Caco-2 (cell line): ENCODE data around the gene MDP1. TPM values are rescaled to one million over a fixed set of nuclear protein-coding genes. Genes with fewer than 3 reads are reported as not detected.
"Not testable (repeated sequence)": the region's sequence is repeated elsewhere in the genome, so short reads cannot be mapped to it uniquely, and the experiment has no call there.

Experiments used
- BruUV-seq: library from RNA; stranded (reverse); fragments of 400-500 nt; replicated peaks from 2 replicates; lab custom pipeline; 2021; lab: Mats Ljungman, UMichigan
- CTCF ChIA-PET: fragments of 300-600 bp; sonication (Branson Sonifier 250); formaldehyde crosslinking; loops from one replicate; lab custom pipeline; 2022; ENCODE audit warnings: antibody characterized with exemption; lab: Charles Lee
- POLR2A ChIA-PET: fragments of 300-600 bp; sonication (Branson Sonifier 250); formaldehyde crosslinking; loops from one replicate; lab custom pipeline; 2022; ENCODE audit warnings: antibody characterized with exemption; lab: Charles Lee
- DNase-seq, 2 experiments: peaks; one replicate each; pipeline versions ENCODE4 v3.0.0 to v3.0.0-alpha.2; 2020 to 2022
- H3K27me3 ChIP-seq: replicated peaks from 2 replicates; pipeline ENCODE4 v1.6.0; 2011; ENCODE audit warnings: low read length; ENCODE audit not compliant: control insufficient read depth, insufficient read depth
- H3K36me3 ChIP-seq: 2 replicates; pipeline ENCODE4 v1.5.1; 2011; ENCODE audit warnings: low read length; ENCODE audit not compliant: control insufficient read depth, insufficient read depth
- H3K4me1 ChIP-seq: fragments of 250-450 bp; sonication (Bioruptor Pico); 2 replicates; pipeline ENCODE4 v1.5.1; 2020; ENCODE audit warnings: mild to moderate bottlenecking
- H3K4me3 ChIP-seq: 2 replicates; pipeline ENCODE4 v1.5.1; 2011; ENCODE audit warnings: low read depth, mild to moderate bottlenecking, control low read depth, low read length
- H3K9me3 ChIP-seq: fragments of 250-450 bp; sonication (Bioruptor Pico); 2 replicates; pipeline ENCODE4 v1.5.1; 2020; ENCODE audit warnings: mild to moderate bottlenecking, moderate library complexity
- H3K27ac Mint-ChIP-seq: one replicate; pipeline ENCODE4 v1.8.0; 2022; ENCODE audit warnings: mixed read lengths; ENCODE audit not compliant: unreplicated experiment
- H3K27me3 Mint-ChIP-seq: one replicate; pipeline ENCODE4 v1.8.0; 2022; ENCODE audit warnings: mixed read lengths; ENCODE audit not compliant: insufficient read depth, unreplicated experiment
- H3K36me3 Mint-ChIP-seq: one replicate; pipeline ENCODE4 v1.8.0; 2022; ENCODE audit warnings: mild to moderate bottlenecking, mixed read lengths; ENCODE audit not compliant: insufficient read depth, unreplicated experiment
- H3K4me1 Mint-ChIP-seq: one replicate; pipeline ENCODE4 v1.8.0; 2022; ENCODE audit warnings: low read depth, mixed read lengths; ENCODE audit not compliant: unreplicated experiment
- H3K4me3 Mint-ChIP-seq: one replicate; pipeline ENCODE4 v1.8.0; 2022; ENCODE audit warnings: mild to moderate bottlenecking, moderate library complexity, mixed read lengths; ENCODE audit not compliant: unreplicated experiment
- H3K9me3 Mint-ChIP-seq: one replicate; pipeline ENCODE4 v1.8.0; 2022; ENCODE audit warnings: mixed read lengths; ENCODE audit not compliant: unreplicated experiment
- intact Hi-C: fragments of 100-400 bp; cut with micrococcal nuclease; formaldehyde crosslinking; loops from one replicate; pipeline ENCODE4 v1.10.0; 2022; ENCODE audit not compliant: unreplicated experiment
- total RNA-seq: library from RNA; stranded (reverse); gene quantifications from 2 replicates; pipeline ENCODE4 v1.2.3, GENCODE V29; 2022
- TF ChIP-seq, protein P1 (sequence below), 2 experiments: fragments of 200-600 bp in 1 of 2; IDR thresholded peaks; 1 replicate in 1 of 2; 2 replicates in 1 of 2; pipeline versions ENCODE4 v1.5.1 to v1.8.0; 2011 to 2022; ENCODE audit warnings: antibody characterized with exemption in 1 of 2, control low read depth in 1 of 2, inconsistent platforms in 1 of 2, low read depth in 1 of 2, low read length in 1 of 2, mild to moderate bottlenecking in 1 of 2, moderate library complexity in 1 of 2; ENCODE audit not compliant: insufficient read depth in 1 of 2, severe bottlenecking in 1 of 2, unreplicated experiment in 1 of 2

Gene MDP1
- total RNA-seq, 1 experiment from 2014 or later: 20.5 TPM

DNA sequence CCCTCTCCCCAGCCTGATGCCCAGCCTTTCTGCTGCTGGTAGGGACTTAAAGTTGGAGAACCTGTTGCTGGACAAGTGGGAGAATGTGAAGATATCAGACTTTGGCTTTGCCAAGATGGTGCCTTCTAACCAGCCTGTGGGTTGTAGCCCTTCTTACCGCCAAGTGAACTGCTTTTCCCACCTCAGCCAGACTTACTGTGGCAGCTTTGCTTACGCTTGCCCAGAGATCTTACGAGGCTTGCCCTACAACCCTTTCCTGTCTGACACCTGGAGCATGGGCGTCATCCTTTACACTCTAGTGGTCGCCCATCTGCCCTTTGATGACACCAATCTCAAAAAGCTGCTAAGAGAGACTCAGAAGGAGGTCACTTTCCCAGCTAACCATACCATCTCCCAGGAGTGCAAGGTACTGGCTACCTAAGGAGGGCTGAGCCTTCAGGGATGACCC is 8.7 kb downstream of the MDP1 start:
- Mint-ChIP-seq H3K9me3 (peaks cover 12% of the 10 kb centered on the region), H3K4me1 (no peaks in the 10 kb centered on the region), H3K4me3 (no peak overlapping the region), H3K27ac (no peak overlapping the region), H3K27me3 (no peaks in the 10 kb centered on the region), H3K36me3 (peaks cover 52% of the 10 kb centered on the region)
- H3K4me3 ChIP-seq: no peak overlapping the region
- ChIA-PET CTCF (no interaction called here), POLR2A (no interaction called here)
- H3K27me3 ChIP-seq: no peaks in the 10 kb centered on the region
- TF ChIP-seq, protein P1, sequence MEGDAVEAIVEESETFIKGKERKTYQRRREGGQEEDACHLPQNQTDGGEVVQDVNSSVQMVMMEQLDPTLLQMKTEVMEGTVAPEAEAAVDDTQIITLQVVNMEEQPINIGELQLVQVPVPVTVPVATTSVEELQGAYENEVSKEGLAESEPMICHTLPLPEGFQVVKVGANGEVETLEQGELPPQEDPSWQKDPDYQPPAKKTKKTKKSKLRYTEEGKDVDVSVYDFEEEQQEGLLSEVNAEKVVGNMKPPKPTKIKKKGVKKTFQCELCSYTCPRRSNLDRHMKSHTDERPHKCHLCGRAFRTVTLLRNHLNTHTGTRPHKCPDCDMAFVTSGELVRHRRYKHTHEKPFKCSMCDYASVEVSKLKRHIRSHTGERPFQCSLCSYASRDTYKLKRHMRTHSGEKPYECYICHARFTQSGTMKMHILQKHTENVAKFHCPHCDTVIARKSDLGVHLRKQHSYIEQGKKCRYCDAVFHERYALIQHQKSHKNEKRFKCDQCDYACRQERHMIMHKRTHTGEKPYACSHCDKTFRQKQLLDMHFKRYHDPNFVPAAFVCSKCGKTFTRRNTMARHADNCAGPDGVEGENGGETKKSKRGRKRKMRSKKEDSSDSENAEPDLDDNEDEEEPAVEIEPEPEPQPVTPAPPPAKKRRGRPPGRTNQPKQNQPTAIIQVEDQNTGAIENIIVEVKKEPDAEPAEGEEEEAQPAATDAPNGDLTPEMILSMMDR (IDR thresholded peaks at IDR 0.05; ENCODE audit: insufficient read depth in 1 of 2, low read depth in 1 of 2, low read length in 1 of 2, severe bottlenecking in 1 of 2, unreplicated experiment in 1 of 2): no peak
- intact Hi-C loops: no loop called here
- no TSS peak for BruUV-seq
- DNase-seq: no peak
- peaks cover 4% of the 10 kb centered on the region for H3K36me3 ChIP-seq
- H3K4me1 ChIP-seq: no peaks in the 10 kb centered on the region
- peaks cover 6% of the 10 kb centered on the region for H3K9me3 ChIP-seq

DNA sequence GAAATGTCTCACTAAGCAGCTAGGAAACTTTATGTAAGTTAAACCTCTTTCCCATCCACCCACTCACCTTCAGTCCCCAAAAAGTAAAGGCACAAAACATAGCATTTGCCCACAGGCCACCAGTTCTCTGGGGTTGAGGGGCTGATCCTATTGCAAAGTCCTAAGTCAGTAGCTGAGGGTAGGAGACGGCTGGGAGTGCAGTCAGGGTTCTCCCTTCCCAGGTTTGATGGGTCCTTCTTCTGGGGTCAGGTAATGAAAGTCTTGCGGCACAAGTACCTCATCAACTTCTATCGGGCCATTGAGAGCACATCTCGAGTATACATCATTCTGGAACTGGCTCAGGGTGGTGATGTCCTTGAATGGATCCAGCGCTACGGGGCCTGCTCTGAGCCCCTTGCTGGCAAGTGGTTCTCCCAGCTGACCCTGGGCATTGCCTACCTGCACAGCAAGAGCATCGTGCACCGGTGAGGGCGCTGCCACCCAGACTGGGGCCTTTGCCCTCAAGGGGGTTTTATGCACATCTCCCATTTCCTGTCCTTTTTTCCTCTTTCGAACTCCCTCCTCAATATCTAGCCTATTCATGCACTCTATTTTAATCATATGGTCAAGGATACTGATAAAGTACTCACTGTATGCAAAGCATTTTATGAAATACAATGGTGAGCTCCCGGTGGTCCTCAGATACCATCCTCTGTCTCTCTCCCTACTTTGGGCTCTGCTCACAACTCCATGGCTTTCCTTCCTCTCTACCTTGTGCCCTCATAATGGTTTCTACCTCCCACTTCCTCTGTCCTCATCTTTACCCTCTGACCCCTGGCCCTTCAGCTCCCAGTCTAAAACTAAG is 9.4 kb downstream of the MDP1 start:
- Histone ChIP-seq H3K4me1 (no peaks in the 10 kb centered on the region), H3K9me3 (peaks cover 6% of the 10 kb centered on the region), H3K36me3 (peaks cover 4% of the 10 kb centered on the region), H3K27me3 (no peaks in the 10 kb centered on the region), H3K4me3 (no peak overlapping the region)
- CTCF ChIA-PET: no interaction called here
- intact Hi-C loops: no loop called here
- POLR2A ChIA-PET: no interaction called here
- no TSS peak for BruUV-seq
- Mint-ChIP-seq H3K36me3 (peaks cover 52% of the 10 kb centered on the region), H3K27me3 (no peaks in the 10 kb centered on the region), H3K4me1 (no peaks in the 10 kb centered on the region), H3K4me3 (no peak overlapping the region), H3K27ac (no peak overlapping the region), H3K9me3 (peaks cover 15% of the 10 kb centered on the region)
- DNase-seq: no peak
- TF ChIP-seq, protein P1 (IDR thresholded peaks at IDR 0.05; ENCODE audit: insufficient read depth in 1 of 2, low read depth in 1 of 2, low read length in 1 of 2, severe bottlenecking in 1 of 2, unreplicated experiment in 1 of 2): no peak

DNA sequence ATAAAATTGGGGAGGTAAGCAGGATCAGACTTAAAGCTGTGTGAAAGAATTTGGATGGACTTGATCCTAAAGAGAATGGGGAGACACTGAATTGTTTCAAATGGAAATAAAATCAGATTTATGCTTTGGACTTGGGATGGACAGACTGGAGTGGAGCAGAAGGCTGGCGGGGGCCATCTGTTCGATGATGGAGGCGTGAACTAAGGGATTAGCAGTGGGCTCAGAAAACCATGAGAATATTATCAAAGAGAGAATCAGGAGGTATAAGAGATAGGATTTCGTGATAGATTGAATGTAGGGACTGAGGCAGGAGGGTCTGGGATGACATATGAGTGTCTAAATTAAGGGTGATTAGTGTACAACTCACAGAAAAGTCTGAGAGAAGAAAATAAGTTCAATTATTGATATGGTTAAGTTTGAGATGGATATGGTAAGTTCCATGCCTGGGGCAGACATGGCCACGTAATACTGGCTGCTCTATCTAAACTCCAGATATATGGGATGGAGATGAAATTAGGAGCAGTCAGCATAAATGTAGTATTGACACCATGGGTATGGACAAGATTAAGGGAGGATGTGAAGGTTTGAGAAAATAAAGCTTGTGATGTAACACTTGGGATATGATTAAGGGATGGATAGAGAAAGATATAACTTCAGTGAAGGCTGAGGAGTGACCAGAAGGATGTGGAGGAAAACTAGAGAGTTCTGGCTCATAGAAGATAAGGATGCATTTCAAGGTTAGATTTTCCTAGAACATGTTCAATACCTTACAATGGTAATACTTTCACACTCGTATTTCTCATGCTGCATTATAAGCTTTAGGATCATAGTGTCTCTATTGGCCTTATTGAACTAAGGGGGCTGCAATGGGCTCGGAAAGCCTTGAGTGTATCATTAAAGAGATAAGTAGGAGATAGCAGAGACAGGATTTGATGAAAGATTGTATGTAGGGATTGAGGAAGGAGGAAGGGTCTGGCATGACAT is 11.4 kb downstream of the MDP1 start:
- peaks cover 6% of the 10 kb centered on the region for H3K9me3 ChIP-seq
- Mint-ChIP-seq H3K36me3 (peaks cover 60% of the 10 kb centered on the region), H3K27me3 (no peaks in the 10 kb centered on the region), H3K4me1 (no peaks in the 10 kb centered on the region), H3K9me3 (peaks cover 21% of the 10 kb centered on the region), H3K27ac (no peak overlapping the region), H3K4me3 (no peak overlapping the region)
- no TSS peak for BruUV-seq
- H3K4me1 ChIP-seq: no peaks in the 10 kb centered on the region
- H3K4me3 ChIP-seq: no peak overlapping the region
- intact Hi-C loops: no loop called here
- TF ChIP-seq, protein P1 (IDR thresholded peaks at IDR 0.05; ENCODE audit: insufficient read depth in 1 of 2, low read depth in 1 of 2, low read length in 1 of 2, severe bottlenecking in 1 of 2, unreplicated experiment in 1 of 2): no peak
- no peaks in the 10 kb centered on the region for H3K27me3 ChIP-seq
- H3K36me3 ChIP-seq: peaks cover 3% of the 10 kb centered on the region
- CTCF ChIA-PET: interaction anchor here (0.7 kb wide), 1 partner anchor 272 kb away, joined by 4 read pairs; no protein-coding TSS in a partner anchor
- POLR2A ChIA-PET: no interaction called here
- DNase-seq: no peak

DNA sequence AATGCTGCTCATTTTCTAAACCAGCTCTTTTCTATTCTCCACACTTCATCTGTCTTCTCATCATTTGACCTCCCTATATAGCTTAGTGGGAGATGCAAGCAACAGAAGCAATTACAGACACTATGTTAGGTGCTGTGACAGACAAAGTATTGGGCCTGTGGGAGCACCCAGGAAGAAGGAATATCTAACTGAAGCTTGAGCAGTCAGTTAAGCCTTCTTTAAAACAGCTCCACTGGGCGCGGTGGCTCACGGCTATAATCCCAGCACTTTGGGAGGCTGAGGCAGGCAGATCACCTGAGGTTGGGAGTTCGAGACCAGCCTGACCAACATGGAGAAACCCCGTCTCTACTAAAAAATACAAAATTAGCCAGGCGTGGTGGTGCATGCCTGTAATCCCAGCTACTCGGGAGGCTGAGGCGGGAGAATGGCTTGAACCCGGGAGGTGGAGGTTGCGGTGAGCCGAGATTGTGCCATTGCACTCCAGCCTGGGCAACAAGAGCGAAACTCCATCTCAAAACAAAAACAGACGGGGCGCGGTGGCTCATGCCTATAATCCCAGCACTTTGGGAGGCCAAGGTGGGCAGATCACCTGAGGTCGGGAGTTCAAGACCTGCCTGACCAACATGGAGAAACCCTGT is 12.5 kb downstream of the MDP1 start:
- DNase-seq, POLR2A ChIA-PET, BruUV-seq, H3K4me3 ChIP-seq, H3K27ac Mint-ChIP-seq, H3K36me3 ChIP-seq, intact Hi-C loops, H3K27me3 Mint-ChIP-seq, H3K4me3 Mint-ChIP-seq, CTCF ChIA-PET, H3K4me1 Mint-ChIP-seq, H3K4me1 ChIP-seq, H3K27me3 ChIP-seq, H3K9me3 ChIP-seq: not testable (repeated sequence)
- peaks cover 70% of the 10 kb centered on the region for H3K36me3 Mint-ChIP-seq
- peaks cover 21% of the 10 kb centered on the region for H3K9me3 Mint-ChIP-seq
